A673 (cell line): ENCODE data around the gene BRI3.

Experiments used
- EZH2 ChIP-seq: fragments of 200-600 bp; sonication (generic); IDR thresholded peaks from 2 replicates; pipeline ENCODE4 v1.6.1; 2017; ENCODE audit warnings: borderline replicate concordance, low read depth, mild to moderate bottlenecking, mixed read lengths, antibody characterized with exemption, low read length; ENCODE audit not compliant: poor library complexity, severe bottlenecking
- TF ChIP-seq, protein P1 (sequence below): fragments of 300-800, 200-600 bp; sonication (generic); conservative IDR thresholded peaks from 2 replicates; pipeline ENCODE4 v1.5.1; 2017; ENCODE audit warnings: low read depth, mild to moderate bottlenecking, antibody characterized with exemption, low read length, moderate library complexity, mixed read lengths

DNA sequence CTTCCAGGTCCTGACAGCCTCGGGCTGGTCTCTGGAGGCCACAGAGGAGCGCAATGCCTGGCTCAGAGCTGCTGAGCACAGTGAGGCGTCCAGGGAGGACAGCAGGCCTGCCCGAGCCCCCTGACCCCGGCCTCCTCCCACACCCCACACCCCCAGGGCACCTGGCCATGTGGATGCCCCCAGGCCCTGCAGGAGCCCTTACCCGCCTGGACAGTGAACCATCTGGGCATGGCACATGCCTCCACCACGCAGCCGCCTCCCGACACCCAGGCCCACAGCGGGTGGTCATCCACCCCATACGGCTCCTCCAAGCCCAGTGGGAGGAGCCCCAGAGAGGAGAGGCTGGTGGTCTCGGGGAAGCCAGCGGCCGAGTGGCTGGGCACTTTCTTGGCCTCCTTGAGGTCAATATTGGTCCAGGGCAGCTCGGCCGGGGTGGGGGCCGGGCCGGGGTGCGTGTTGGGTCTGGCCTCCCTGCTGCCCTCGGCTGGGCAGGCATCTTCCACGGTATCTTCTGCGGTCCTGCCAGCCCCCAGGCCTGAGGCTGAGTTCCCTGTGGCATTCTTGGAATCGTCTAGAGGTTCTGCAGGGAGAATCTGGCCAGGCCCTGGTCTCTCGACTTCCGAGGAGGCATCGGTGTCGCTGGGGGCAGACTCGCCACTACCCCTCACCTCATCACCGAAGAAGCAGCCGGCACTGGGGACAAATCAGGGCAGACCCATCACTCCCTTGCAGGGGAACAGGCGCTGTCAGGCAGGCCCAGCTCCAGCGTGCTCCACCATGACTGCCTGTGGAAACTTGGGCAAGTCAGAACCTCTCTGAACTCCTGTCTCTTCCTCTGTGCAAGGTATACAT is 48.0 kb upstream of the BRI3 start:
- TF ChIP-seq, protein P1, sequence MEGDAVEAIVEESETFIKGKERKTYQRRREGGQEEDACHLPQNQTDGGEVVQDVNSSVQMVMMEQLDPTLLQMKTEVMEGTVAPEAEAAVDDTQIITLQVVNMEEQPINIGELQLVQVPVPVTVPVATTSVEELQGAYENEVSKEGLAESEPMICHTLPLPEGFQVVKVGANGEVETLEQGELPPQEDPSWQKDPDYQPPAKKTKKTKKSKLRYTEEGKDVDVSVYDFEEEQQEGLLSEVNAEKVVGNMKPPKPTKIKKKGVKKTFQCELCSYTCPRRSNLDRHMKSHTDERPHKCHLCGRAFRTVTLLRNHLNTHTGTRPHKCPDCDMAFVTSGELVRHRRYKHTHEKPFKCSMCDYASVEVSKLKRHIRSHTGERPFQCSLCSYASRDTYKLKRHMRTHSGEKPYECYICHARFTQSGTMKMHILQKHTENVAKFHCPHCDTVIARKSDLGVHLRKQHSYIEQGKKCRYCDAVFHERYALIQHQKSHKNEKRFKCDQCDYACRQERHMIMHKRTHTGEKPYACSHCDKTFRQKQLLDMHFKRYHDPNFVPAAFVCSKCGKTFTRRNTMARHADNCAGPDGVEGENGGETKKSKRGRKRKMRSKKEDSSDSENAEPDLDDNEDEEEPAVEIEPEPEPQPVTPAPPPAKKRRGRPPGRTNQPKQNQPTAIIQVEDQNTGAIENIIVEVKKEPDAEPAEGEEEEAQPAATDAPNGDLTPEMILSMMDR: no peak
- no peak for TF ChIP-seq EZH2
